T47D (cell line): ENCODE measurements around the gene MYO16.
"Not testable (repeated sequence)": the region's sequence is repeated elsewhere in the genome, so short reads cannot be mapped to it uniquely, and the experiment has no call there.

Experiments used
- DNase-seq, 2 experiments: peaks; one replicate each; pipeline versions ENCODE4 v3.0.0 to v3.0.0-alpha.2; 2011 to 2012; ENCODE audit warnings: low read depth in 1 of 2, low spot score in 1 of 2
- JUND ChIP-seq: IDR thresholded peaks from 2 replicates; pipeline ENCODE4 v1.6.1; 2012; ENCODE audit warnings: low read depth
- in situ Hi-C: cut with HindIII; loops from 2 replicates; pipeline ENCODE4 v1.10.0; 2016; ENCODE audit warnings: low sequenced_read_pairs, low pct_unique_long_range_greater_than_20kb

MYO16 gene

DNA sequence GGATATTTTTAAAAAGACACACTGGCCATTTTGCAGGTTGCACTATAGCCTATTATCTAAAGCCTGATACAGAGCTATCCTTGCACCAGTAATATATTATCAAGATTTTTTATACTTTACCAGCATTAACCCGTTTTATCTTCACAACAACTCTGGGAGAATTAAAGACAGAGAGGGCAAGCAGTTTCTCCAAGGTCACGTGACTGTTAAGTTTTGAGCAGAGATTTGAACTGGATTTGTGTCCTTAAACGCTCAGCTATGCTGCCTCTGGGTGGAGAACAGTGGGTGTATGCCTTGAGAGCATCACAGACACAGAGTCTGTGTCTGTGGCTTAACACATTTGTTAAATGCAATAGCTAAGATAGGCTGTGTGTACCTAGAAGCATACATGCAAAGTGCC, 147.2 kb downstream of the MYO16 start:
- no peak for DNase-seq
- in situ Hi-C loops, result no loop called here
- TF ChIP-seq JUND, result no peak

DNA sequence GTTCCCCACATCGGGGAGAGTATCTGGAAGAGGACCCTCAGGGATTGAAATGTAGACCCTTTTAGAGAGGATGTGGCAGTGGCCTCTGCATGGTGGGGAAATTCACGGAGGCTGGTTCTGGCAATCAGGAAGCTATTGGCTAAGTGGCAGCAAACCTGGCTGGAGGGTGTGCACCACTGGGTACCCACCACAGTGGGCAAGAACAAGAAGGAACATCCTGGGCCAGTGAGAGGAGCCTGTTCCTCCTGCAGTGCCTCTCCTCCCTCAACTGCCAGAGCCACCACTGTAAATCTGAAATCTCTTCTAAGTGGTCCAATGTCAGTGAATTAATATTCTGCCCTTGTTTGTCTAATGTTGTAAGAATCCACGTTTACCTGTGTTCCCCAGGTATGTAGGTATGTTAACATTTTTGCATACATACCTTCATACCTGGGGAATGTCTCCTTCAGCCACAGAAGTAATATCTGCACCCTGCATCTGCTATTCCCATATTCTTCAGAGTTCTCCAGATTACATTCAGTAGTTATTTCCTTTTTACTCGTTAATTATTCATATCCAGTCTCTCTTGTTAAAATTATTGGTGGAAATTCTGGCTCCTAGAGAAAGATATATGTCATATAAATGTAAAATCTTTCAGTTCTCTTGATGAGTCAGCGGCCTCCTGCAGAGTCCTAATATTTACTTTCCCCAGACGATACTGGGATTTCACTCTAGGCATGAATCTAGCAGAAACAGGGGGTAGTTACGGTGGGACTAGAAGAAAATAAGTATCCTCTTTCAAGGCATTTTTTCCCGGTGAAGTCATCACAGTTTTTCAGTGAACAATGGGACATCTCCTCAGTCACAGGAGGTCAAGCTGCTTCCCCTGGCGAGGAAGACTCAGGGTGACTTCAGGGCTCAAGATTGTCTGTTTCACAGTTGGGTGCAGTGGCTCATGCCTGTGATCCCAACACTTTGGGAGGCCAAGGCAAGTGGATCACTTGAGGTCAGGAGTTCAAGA, 148.3 kb downstream of the MYO16 start:
- in situ Hi-C loops, result no loop called here
- DNase-seq, result peak in 1 of 2 experiments; percentile 30
- TF ChIP-seq JUND, result no peak

DNA sequence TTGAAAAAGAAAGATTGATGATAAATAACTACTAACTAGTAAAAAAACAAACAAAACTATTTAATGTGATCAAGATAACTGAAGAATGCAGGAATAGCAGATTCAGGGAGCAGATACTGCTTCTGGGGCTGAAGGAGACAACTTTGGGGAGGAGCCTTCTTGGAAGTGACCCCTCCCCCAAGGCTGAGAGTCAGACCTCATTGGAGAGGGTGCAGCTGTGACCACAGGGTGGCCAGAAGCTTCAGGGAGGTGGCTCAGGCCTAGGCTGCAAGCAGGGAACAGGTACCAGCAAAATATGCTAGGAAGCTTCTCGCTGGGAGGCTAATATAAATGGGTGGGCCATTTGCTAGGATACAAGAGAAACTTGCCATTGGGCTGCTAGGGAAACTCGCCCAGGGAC, 149.9 kb downstream of the MYO16 start:
- TF ChIP-seq JUND, result no peak
- in situ Hi-C loops, result no loop called here
- DNase-seq, result peak in 1 of 2 experiments; percentile 68

DNA sequence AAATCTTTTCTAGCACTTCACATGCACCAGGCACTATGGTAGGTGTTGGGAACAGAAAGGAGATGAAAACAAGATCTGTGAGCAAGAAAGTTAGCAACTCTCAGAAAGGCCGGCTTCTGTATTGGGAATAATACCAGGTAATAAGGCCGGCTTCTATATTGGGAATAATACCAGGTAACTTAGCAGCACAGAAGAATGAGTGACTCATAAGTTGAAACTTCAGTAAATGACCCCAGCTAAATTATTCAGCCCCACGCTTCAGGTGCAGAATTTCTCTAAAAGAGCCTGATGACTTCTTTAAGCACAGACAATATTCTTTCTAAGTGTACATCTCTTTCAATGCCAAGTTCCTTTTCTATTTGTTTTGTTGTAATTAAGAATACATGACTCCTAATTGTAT, 151.3 kb downstream of the MYO16 start:
- in situ Hi-C loops, result no loop called here
- no peak for TF ChIP-seq JUND
- no peak for DNase-seq

DNA sequence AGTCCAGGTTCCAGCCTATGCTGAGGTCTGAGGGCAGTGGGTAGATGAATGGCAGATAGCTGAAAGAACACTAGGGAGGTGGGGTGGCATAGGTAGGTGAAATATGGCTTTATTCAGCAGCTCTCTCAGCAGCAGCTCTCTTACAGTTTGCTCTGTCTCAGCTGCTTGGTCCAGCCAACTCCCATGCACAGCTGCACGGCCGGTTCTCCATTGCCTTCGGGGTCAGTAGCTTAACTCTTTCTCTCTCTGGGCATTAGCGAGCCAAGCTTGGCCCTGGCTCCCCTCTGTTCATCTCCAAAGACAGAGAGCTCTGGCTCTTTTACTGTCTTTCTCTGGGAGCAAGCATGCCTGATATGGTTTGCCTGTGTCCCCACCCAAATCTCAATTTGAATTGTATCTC, 151.9 kb downstream of the MYO16 start:
- TF ChIP-seq JUND, result no peak
- in situ Hi-C loops, result no loop called here

DNA sequence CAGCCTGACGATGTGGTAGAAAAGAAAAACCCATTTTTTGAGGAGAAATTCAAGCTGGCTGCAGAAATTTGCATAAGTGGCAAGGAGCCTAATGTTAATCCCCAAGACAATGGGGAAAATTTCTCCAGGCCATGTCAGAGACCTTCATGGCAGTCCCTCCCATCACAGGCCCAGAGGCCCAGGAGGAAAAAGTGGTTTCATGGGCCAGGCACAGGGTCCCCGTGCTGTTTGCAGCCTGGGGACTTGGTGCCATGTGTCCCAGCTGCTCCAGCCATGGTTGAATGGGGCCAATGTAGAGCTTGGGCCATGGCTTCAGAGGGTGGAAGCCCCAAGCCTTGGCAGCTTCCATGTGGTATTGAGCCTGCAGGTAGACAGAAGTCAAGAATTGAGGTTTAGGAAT, 153.1 kb downstream of the MYO16 start:
- DNase-seq, in situ Hi-C loops: not testable (repeated sequence)

More for the DNA sequence above, 151.9 kb downstream of the MYO16 start:
- DNase-seq, result no peak

DNA sequence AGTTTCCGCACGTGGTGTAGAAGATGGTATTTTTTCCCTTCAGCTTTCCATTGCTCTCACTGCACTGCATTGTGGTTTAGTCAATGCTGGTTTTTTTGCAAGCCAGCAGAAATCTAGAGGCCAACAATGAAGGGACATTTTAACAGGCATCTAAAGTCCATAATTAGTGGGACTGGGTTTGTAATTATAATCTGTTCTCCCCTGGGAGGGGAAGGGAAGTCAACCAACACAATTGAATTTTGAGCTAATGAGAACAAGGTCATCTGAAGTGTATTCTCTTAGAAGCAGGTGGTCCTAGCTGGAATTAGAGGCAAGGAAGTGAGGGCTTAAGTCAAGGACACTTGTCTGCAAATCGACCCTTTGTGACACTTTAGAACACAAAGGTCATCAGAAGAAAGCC, 156.4 kb downstream of the MYO16 start:
- in situ Hi-C loops, result no loop called here

DNA sequence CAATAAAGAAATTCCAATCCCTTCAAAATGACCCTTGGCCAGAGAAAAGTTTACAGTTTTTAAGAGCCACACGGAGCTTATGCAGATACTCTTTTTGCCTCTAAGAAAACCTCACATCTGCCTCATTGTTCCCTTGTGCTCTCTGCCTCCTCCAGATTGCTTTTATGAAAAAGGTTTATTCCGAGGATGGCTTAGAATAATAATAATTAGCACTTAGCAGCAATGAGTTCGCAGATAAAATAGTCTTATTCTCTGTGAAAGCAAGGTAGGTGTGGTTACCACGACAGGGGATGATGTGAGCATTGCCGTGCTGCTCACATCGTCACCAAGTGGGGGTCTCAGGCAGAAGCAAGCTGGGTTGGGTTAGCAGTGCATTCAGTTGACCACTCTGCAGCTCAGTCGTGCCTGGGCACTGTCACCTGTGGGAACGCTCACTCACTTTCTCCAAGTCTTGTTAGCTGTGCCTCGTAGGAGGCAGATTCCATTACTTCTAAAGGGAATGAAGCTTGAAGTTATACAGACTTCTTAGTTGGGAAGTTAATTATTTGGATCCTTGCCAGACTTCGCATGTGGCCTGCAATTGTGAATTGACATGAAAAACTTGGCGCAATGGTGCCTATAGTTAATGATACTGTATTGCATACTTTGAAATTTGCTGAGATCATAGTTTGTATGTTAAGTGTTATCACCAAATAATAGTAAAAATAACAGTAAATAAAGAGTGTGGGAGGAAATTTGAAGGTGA, 157.2 kb downstream of the MYO16 start:
- TF ChIP-seq JUND, result no peak
- no peak for DNase-seq
- in situ Hi-C loops, result no loop called here

More for the DNA sequence above, 156.4 kb downstream of the MYO16 start:
- TF ChIP-seq JUND, result no peak
- no peak for DNase-seq

DNA sequence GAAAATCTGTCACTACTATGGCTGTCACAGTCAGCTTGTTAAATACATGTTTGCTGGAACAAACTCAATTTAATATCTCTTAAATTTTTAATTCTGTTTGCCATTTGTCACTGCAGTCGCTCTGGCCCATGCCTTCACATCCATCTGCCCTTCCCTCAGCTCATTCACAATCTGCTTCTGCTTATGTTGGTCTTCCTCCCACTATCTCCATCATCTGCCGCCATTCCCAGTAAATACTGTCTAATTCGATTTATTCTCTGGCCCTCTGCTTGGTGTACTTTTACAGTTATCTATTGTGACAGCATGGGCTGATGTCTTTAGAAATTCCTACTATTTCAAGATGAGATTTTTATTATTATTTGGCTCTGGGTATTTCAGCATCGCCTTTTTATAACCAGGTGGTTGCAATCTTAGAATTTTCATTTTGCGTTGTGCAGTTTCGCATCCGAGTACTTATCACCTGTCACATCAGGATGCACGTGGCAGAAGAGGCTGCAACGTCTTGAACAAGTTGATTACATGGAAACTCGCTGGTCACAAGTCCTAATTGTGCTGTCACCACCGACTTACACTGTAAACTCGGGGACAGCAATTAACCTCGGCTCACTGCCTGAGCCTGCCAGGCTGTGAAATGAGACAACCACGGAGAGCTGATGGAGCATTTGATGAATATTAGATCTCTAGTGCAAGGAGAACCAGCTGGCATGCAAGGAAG, 158.4 kb downstream of the MYO16 start:
- in situ Hi-C loops, result no loop called here

DNA sequence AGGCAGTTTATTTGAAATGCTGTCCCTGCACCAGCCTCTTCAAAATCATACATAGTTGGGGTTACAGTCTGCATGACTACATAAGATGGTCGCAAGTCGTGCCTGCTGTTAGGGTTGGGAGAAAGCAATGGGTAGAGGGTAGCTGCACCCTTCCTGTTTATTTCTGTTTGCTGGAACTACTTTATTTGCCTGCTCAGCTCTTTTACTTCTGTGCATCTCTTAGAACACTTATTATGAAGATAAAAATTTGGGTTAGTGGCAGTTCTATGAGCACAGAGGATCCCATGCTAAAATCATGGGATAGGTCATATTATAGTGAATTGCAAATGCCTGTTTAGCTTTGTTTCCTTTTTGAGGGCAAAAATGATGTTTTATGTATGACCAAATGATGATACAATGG, 160.1 kb downstream of the MYO16 start:
- in situ Hi-C loops, result no loop called here
- no peak for TF ChIP-seq JUND
- DNase-seq, result no peak

More for the DNA sequence above, 158.4 kb downstream of the MYO16 start:
- DNase-seq, result no peak
- TF ChIP-seq JUND, result no peak

DNA sequence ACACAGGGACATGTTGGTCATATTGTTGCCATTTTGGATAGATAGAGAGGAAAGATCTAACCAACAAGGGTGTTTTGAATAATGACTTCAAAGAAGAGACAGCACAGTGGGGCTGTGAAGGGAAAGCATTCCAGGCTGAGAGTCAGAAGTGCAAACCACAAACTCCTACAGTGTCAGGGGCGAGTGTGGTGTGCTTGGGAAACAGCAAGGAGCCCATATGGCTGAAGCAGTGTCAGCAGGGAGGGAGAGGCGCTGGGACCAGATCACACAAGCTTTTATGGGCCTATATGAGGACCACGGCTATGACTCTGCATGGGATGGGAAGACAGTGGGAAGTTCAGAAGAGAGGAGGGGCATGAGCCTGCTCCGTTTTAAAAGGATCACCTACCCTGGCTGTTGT, 166.4 kb downstream of the MYO16 start:
- no peak for TF ChIP-seq JUND
- DNase-seq, result no peak
- in situ Hi-C loops, result no loop called here

DNA sequence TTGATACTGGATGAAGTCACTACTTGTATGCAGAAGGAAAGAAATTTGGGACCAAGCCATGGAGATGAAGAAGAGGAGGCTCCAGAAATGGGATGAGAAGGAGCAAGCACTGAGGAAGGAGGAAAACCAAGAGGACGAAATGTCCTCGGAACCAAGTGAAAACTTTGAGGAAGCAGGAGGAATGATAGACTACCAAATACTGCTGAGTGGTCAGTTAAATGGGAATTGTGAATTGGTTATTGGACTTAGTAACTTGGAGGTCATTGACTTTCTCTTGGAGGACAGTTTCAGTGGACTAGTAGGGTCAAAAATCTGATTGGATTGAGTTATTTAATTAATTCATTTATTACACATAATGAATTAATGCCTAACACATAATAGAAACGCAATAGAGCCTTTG, 167.9 kb downstream of the MYO16 start:
- no peak for DNase-seq
- in situ Hi-C loops, result no loop called here
- TF ChIP-seq JUND, result no peak
